ENCODE results near the gene ISG15. TPM values are rescaled to one million over a fixed set of nuclear protein-coding genes. Genes with fewer than 3 reads are reported as not detected.

ISG15 gene
- total RNA-seq, 1 experiment from 2014 or later: 140 TPM

- no TSS peak for BruUV-seq (replicated peaks)
- intact Hi-C loops (cut with micrococcal nuclease): no loop called here
Measured at GRCh38 chr1:1046767-1047166, 33.5 kb downstream of the ISG15 start.

More at GRCh38 chr1:1046767-1047166, 33.5 kb downstream of the ISG15 start:
- H3K79me2 ChIP-seq (ENCODE audit: insufficient read depth, low read length): peaks cover 16% of the 10 kb centered on the region; the same call in 1 of the 2 replicates
- TF ChIP-seq ATF3 (IDR thresholded peaks at IDR 0.05) (no peak), ELF1 (IDR thresholded peaks at IDR 0.05; ENCODE audit: borderline replicate concordance, low read depth) (no peak), REST (IDR thresholded peaks at IDR 0.05; ENCODE audit: low read depth) (no peak), YY1 (IDR thresholded peaks at IDR 0.05; ENCODE audit: extremely low read depth, insufficient replicate concordance, low read depth, low read length) (no peak)
- H3K36me3 ChIP-seq (ENCODE audit: control insufficient read depth in 1 of 2, insufficient read depth in 2 of 2, low read length in 2 of 2): peaks cover 19 to 41% of the 10 kb centered on the region in 2 experiments; a peak in 3 of 4 replicates
- H3K9ac ChIP-seq (ENCODE audit: low read length): no peak overlapping the region
- ChIA-PET CTCF (no interaction called here), RAD21 (ENCODE audit: low non-redundant PET in 1 of 2, low total read pairs in 2 of 2, uncharacterized antibody in 2 of 2, unreplicated experiment in 2 of 2) (no interaction called here), POLR2A (no interaction called here)
- H3K27ac ChIP-seq (ENCODE audit: low read depth, low read length): no peak overlapping the region
- no peaks in the 10 kb centered on the region for H3K9me3 ChIP-seq (ENCODE audit: control insufficient read depth in 1 of 2, insufficient read depth in 1 of 2, low read depth in 1 of 2, low read length in 2 of 2)
- no peaks in the 10 kb centered on the region for H3K9me2 ChIP-seq (ENCODE audit: insufficient read depth)
- no peak overlapping the region for H2AFZ ChIP-seq (ENCODE audit: low read depth, low read length, poor library complexity, severe bottlenecking)
- no peak overlapping the region for H3K4me2 ChIP-seq (ENCODE audit: low read length)
- H3K4me1 ChIP-seq (ENCODE audit: control insufficient read depth in 1 of 2, insufficient read depth in 2 of 2, low read length in 2 of 2): no peaks in the 10 kb centered on the region
- no peak for DNase-seq (ENCODE audit: low read depth, low spot score)
- H3K4me3 ChIP-seq (replicated peaks in 1 of 2; ENCODE audit: low read depth in 1 of 2, low read length in 2 of 2): no peak overlapping the region
- H3K27me3 ChIP-seq (ENCODE audit: insufficient read depth, low read length): no peaks in the 10 kb centered on the region
- no peaks in the 10 kb centered on the region for H4K20me1 ChIP-seq (ENCODE audit: insufficient read depth)
- ATAC-seq: no peak
